Measurements from ENCODE around the gene IDUA.

IDUA gene

GRCh38 chr4:1004071-1004418 is 17.2 kb downstream of the IDUA start:
- in situ Hi-C loops (cut with HindIII; ENCODE audit: low sequenced_read_pairs), result no loop called here
- no peak for TF ChIP-seq CTCF (IDR thresholded peaks at IDR 0.05; ENCODE audit: low read depth, low read length)
- no peak overlapping the region for H3K4me3 ChIP-seq (ENCODE audit: low read depth, low read length)
- no peak for DNase-seq (ENCODE audit: low read depth, low spot score)

- in situ Hi-C loops (cut with HindIII; ENCODE audit: low sequenced_read_pairs), result no loop called here
- TF ChIP-seq CTCF (IDR thresholded peaks at IDR 0.05; ENCODE audit: low read depth, low read length), result no peak
- no peak for DNase-seq (ENCODE audit: low read depth, low spot score)
- H3K4me3 ChIP-seq (ENCODE audit: low read depth, low read length), result no peak overlapping the region
Measured at GRCh38 chr4:1004557-1005485, 18.0 kb downstream of the IDUA start.

GRCh38 chr4:1006856-1007255 is 20.0 kb downstream of the IDUA start:
- in situ Hi-C loops (cut with HindIII; ENCODE audit: low sequenced_read_pairs), result no loop called here
- no peak for TF ChIP-seq CTCF (IDR thresholded peaks at IDR 0.05; ENCODE audit: low read depth, low read length)
- DNase-seq (ENCODE audit: low read depth, low spot score), result no peak
- no peak overlapping the region for H3K4me3 ChIP-seq (ENCODE audit: low read depth, low read length)

- H3K4me3 ChIP-seq (ENCODE audit: low read depth, low read length), result peak overlapping the region; percentile 54
- in situ Hi-C loops (cut with HindIII; ENCODE audit: low sequenced_read_pairs), result no loop called here
- no peak for DNase-seq (ENCODE audit: low read depth, low spot score)
- no peak for TF ChIP-seq CTCF (IDR thresholded peaks at IDR 0.05; ENCODE audit: low read depth, low read length)
Measured at GRCh38 chr4:1008840-1009541, 22.1 kb downstream of the IDUA start.

- peak; percentile 27 for TF ChIP-seq CTCF (IDR thresholded peaks at IDR 0.05; ENCODE audit: low read depth, low read length)
- DNase-seq (ENCODE audit: low read depth, low spot score), result peak; percentile 32
- H3K4me3 ChIP-seq (ENCODE audit: low read depth, low read length), result peak overlapping the region; percentile 54
- in situ Hi-C loops (cut with HindIII; ENCODE audit: low sequenced_read_pairs), result no loop called here
Measured at GRCh38 chr4:1009542-1010394, 22.9 kb downstream of the IDUA start.

- peak; percentile 64 for DNase-seq (ENCODE audit: low read depth, low spot score)
- in situ Hi-C loops (cut with HindIII; ENCODE audit: low sequenced_read_pairs), result no loop called here
- H3K4me3 ChIP-seq (ENCODE audit: low read depth, low read length), result peak overlapping the region; percentile 28
- TF ChIP-seq CTCF (IDR thresholded peaks at IDR 0.05; ENCODE audit: low read depth, low read length), result no peak
Measured at GRCh38 chr4:1010395-1011021, 23.7 kb downstream of the IDUA start.
